CD4-positive, alpha-beta T cell treated with Interleukin-4 for 4 hours (primary cell): ENCODE results near the gene ZNF383.
A peak's percentile ranks its signal among the peaks of the same experiment; 100 is the strongest.
"Not testable (repeated sequence)": the region's sequence is repeated elsewhere in the genome, so short reads cannot be mapped to it uniquely, and the experiment has no call there.

Experiments used
- DNase-seq: peaks from one replicate; pipeline ENCODE4 v3.0.0-alpha.2; 2020

The ZNF383 gene

DNA sequence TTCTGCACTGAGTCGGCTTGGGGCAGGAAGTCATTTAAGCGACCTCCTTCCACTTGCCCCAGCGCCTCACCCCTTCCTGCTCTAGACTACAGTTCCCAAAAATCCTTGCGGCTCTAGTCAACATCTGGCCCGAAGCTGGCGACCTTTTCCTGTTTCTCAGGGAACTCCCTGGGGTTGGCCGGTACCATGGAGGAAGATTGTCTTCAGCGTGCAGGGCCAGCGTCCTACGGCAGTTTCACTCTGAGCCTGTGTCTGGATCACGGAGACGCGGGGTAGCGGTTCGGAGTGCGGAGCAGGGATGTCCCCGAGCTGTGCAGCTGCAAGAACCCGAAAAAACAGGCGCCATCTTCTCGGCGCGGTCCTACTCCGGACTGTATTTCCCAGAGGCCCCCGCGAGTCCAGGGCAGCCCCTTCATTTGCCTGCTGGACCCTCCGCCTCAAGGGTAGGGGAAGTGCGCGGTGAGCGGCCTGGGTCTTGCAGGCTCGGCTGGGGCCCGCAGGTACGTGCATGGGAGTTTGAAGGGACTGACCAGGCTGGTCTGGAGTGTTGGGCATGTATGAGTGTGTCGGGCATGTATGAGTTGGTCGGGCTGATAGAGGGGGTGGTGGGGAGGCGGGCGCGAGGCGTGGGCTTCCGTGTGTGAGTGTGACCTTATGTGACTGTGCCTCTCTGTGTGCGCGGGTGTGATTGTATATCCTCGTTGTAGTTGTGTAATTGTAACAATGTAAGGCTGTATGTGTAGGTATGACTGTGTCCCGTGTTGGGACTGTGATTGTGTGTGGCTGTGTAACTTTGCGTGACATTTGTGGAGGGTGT lies at the start of gene ZNF383:
TSS of gene ZNF383 (plus strand) at position 440 of the 817 bp plus-strand sequence. CDS start 12,240 bp downstream, outside the sequence.
- peak; percentile 88 for DNase-seq

DNA sequence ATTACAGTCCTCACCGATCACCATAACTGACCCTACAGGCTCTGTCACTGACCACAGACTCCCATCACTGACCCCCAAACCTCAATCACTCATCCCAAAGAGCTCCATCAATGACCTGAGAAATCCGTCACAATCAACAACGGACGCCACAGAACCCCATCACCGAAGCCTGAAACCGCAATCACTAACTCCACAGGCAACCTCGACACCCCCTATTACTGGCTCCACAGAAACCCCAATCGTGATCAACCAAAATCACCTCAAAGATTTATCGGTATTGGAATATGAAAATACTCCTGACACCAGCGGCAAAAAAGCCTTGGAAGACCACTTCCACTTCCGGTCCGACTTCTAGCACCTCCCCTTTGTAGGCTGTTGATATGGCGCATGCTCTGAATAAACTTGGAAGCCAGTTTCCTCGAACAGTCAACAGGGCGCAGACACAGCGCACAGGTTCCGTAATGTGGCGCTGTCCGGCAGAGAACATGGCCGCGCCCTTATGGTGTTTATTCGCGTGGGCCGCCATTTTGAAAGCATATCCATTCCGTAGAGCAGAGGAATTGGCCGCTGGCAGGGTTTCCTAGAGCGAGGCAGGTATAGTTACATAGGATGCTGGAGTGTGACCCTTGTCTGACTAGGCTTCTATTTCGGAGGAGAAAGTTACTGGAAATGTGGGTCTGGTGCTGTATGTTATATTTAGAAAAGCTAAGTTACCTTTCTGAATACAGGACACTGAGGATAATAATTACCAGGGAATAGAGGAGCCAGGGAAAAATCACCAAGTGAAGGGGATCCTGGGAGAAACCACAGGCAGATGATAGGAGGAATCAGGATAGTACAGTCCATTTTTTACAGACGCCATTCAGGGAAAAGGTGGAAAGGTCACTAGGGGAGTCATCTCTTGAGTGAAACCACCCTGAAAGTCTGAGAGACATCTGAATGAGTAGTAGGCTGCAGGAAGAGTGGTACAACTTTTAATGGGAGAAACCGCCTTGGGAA lies 45.3 kb upstream of the ZNF383 start, which contains the start of gene ZNF585A:
TSS of gene ZNF585A (minus strand) at position 328 of the 999 bp plus-strand sequence. CDS start 2,785 bp downstream, outside the sequence.
- peak; percentile 96 for DNase-seq

DNA sequence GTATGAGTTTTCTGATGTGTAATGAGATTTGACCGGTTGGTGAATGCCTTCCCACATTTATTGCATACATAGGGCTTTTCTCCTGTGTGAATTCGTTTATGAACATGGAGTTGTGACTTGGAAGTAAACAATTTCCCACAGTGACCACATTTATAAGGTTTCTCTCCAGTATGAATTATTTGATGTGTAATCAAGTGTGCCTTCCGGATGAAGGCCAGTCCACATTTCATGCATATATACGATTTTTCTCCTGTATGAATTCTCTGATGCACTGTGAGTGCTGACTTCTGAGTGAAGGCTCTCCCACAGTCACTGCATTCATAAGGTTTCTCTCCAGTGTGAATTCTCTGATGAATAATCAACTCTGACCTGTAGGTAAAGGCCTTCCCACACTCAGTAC lies 31.9 kb upstream of the ZNF383 start:
- DNase-seq, result not testable (repeated sequence)

DNA sequence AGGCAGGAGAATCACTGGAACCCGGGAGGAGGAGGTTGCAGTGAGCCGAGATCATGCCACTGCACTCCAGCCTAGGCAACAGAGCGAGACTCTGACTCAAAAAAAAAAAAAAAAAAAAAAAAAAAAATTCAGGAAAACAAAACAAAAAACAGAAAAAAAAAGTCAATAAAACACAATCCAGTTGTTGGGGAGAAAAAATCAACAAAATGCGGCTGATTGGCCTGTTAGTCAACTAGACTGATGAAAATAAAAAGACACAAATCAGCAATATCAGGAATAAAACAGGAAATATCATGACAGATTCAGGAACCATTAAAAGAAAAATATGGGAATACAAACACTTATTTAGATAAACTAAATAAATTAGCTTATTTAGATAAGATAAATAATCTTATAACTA lies 22.8 kb upstream of the ZNF383 start:
- DNase-seq, result not testable (repeated sequence)

DNA sequence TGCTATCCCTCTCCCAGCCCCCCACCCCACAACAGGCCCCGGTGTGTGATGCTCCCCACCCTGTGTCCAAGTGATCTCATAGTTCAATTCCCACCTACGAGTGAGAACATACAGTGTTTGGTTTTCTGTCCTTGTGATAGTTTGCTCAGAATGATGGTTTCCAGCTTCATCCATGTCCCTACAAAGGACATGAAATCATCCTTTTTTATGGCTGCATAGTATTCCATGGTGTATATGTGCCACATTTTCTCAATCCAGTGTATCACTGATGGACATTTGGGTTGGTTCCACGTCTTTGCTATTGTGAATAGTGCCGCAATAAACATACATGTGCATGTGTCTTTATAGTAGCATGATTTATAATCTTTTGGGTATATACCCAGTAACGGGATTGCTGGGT lies 20.9 kb upstream of the ZNF383 start:
- not testable (repeated sequence) for DNase-seq

DNA sequence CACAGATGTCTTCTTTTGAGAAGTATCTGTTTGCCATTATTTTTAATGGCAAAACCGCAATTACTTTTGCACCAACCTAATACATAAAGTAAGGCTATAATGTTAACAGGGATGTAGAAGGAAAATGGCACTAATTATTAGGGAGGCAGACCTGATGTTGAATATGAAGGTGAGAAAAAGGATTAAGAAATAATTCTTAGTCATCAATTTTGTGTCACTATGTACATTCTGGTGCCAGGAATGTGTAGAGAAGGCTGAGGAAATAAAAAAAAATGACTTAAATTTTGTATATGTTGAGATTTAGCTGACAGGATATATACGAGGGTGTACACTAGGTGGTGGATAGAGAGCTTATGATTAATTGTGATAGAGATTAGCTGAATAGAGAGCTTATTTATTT lies 20.2 kb upstream of the ZNF383 start:
- no peak for DNase-seq

DNA sequence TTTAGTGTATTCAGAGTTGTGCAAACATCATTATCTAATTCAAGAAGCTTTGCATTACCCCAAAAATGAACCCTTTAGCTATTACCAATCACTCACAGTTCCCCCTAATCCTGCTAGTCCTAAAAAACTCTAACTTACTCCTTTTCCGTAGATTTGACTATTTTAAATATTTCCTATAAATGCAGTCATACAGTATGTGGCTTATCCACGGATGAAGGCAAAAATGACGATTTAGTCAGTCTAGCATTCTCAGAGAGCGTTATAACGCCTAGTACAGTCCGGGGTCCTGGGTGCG lies 587 bp upstream of the ZNF383 start:
- DNase-seq, result no peak

DNA sequence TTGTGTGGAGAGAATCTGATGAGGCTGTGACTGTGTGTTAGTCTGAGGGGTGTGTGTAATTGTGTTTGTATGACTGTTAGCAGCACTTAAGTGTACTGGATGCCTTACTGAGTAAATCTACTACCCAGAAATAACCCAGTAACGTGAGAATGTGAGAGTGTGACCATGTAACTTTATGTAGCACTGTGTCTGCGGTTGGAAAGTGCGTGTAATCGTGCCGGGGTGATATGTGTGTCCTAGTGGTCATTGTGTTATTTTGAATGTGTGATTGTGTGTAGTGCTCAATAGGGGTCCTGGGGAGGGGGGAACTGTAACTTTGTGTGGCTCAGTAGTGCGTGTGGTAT lies 550 bp downstream of the ZNF383 start:
- no peak for DNase-seq

DNA sequence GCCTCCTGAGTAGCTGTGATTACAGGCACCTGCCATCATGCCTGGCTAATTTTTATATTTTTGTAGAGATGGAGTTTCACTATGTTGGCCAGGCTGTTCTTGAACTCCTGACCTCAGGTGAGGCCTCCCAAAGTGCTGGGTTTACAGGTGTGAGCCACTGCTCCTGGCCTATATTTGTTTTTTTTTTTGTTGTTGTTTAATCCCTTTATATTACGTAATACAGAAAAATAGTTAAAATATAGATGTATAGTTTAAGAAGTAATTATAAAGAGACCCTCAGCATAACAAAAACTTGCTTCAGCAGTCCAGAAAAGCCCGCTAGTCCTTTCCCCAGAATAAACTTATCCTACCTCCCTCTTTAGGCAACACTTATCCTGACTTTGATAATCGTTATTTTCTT lies 2.4 kb downstream of the ZNF383 start:
- DNase-seq, result no peak

DNA sequence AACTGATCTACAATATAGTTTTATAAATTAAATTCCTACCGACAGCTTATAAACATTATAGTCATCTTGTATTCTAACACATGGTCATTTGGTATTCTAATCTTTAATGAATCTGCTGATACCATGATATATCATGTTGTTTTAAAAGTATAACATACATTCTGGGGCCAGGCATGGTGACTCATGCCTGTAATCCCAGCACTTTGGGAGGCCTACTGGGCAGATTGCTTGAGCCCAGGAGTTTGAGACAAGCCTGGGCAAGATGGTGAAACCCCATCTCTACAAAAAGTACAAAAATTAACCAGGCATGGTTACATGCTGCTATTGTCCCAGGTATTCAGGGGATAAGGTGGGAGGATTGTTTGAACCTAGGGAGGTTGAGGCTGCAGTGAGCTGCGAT lies 3.1 kb downstream of the ZNF383 start:
- no peak for DNase-seq

DNA sequence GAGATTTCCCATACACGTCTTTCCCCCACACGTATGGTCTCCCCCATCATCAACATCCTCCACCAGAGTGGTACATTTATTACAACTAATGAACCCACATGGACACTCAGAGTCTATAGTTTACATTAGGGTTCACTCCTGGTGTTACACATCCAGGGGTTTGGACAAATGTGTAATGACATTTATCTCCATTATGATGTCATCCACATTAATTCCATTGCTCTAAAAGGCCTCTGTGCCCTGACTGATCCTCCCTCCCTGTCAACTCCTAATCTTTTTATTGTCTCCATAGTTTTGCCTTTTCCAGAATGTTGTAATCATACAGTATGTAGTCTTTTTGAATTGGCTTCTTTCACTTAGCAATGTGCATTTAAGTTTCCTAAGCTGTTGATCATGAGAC lies 8.2 kb downstream of the ZNF383 start:
- DNase-seq, result no peak

DNA sequence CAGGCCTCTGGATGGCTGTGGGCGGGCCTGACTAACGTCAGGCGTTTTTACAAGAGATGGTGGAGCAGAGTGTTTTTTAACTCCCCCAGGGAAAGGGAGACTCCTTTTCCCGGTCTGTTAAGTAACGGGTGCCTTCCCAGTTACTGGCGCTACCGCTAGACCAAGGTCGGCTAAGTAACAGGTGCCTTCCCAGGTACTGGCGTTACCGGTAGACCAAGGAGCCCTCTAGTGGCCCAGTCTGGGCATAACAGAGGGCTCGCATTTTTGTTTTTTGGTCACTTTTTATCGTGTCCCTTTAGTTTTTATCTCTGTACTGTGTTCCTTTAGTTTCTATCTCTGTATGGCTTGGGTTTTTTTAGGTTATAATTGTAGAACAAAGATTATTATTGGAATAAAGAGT lies 10.0 kb downstream of the ZNF383 start:
- peak; percentile 29 for DNase-seq

DNA sequence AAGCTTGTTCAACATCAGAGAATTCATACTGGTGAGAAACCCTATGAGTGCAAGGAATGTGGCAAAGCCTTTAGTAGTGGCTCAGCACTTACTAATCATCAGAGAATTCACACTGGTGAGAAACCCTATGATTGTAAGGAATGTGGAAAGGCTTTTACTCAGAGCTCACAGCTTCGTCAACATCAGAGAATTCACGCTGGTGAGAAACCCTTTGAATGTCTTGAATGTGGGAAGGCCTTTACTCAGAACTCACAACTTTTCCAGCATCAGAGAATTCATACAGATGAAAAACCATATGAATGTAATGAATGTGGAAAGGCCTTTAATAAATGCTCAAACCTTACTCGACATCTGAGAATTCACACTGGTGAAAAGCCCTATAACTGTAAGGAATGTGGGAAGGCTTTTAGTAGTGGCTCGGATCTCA lies 25.2 kb downstream of the ZNF383 start:
- no peak for DNase-seq

DNA sequence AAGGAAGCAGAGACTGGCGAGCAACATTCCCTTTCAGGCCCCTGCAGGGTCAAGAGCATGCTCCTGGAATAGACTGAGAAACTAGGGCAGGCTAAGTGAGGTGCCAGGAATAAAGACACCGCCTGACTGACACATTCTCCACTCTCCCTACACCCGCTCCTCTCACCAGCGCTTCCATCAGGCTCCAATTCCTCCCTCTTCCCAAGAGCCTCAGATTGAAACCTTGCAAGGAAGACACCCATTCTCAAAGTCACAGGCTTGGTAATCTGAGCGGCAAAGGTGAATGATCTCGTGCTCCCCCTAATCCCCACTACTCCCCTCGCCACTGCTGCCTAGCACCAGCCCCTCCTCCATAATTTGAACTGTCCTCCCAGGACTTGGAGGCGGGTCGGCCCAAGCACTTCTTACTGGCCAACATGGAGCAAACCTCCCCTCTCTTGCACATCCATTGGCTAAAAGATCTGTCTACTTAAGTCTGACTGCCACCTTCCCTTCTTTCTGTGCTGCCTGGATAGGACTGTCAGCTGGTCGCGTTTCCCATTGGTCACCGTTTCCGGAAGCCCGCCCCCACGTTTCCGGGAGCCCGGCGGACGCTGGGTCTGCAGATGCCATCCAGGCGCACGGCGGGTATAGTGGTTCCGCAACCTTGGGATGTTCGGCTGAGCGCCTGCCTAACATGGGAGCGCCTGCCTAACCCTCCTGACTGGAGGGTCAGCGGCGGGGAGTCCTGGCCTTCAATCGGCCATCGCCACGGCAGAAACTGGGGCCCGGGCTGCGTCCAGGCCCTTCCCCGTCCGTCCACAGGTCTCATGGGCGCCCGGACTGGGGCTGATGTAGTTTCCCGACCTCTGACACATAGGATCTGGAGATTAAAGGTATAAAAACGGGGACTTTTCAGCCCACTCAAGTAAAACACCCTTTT lies 33.6 kb downstream of the ZNF383 start:
- DNase-seq, result peak; percentile 43

DNA sequence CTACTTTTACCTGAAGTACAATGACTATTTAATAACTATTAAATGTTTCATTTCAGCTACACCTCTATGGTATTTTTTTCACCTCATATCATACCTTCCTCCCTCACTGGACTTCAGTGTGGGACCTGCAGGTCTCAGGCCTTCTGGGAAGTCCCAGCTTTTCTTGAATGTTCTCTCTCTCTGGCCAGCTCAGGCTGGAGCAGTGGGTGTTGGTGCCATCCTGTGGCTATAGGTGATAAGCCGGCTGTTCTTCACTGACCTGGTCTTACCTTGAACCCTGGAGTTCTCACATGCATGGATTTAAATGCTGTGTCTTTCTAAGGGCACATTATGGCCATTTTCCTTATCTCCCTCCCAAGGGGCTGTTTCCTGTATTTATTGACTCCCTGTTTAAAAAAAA lies 45.0 kb downstream of the ZNF383 start:
- DNase-seq, result not testable (repeated sequence)

DNA sequence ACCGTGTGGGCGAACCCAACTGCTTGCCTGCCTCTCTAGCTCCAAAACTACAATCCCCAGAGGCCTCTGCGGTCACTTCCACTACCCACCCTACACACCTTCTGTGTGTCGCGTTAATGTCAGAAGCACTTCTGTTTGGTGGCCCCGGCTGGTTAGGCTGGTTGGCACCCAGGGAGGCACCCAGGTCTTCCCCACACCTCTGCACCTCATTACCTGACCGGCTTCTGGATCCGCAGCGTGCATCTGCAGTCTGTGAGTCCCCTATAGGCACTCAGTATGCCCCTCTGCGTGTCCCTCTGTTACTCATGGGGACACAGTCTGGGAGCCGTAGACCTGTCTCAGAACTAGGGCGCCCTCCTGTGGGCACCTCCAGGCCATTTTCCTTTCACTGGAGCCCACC lies 49.0 kb downstream of the ZNF383 start:
- DNase-seq, result not testable (repeated sequence)

DNA sequence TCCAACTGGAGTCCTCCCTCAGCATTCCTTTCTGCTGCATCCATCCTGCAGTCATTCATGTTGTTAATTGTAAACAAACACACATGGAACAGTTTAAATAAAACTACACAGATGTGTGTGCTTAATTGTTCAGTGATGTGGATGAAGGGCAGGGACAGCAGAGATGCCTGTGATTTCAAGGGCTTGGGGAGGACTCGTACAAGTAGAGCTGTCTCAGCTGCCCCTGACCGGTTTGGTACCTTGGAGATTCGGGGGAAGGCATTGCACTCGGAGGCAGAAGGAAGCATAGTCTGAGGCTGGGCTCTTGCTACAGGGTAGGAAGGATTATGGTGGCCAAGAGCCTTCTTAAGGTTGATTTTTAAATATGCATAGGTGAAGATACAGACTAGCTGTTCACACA lies 49.7 kb downstream of the ZNF383 start:
- DNase-seq, result not testable (repeated sequence)

DNA sequence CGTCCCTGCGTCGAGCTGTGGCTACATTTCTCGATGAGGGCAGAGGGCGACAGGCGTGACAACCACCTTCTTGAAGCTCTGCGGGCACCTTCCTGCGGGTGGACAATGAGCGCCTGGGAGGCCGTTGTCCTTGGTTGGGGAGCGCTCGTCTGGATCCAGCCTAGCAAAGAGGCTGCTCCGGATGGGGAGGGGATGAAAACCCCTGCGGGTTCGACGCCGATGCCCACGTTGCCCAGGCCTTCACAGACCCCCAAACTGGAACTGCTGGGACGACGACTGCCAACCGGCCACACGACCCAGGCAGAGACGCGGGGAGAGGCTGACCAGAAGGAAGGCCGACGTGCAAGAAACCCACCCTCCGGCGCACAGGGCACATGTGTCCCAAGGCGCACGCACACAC lies 62.6 kb downstream of the ZNF383 start:
- not testable (repeated sequence) for DNase-seq

DNA sequence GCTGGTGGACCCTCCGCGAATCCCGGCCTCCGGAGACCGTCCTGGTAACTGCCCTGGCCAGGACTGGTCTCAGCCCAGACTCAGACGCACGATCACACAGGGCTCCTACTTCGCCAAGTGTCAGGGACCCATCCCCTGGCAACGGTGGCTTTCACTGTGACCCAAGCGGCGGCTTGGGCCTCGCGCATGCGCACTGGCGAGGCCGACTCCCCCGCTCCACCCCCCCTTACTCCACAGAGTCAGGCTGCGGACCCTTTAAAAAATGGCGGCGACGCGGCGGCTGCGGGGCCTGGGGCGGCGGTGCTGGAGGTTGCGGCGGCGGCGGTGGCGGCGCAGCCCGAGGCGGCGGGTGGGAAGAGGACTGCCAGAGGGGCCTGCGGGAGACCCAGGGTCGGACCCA lies 66.0 kb downstream of the ZNF383 start:
- DNase-seq, result not testable (repeated sequence)

DNA sequence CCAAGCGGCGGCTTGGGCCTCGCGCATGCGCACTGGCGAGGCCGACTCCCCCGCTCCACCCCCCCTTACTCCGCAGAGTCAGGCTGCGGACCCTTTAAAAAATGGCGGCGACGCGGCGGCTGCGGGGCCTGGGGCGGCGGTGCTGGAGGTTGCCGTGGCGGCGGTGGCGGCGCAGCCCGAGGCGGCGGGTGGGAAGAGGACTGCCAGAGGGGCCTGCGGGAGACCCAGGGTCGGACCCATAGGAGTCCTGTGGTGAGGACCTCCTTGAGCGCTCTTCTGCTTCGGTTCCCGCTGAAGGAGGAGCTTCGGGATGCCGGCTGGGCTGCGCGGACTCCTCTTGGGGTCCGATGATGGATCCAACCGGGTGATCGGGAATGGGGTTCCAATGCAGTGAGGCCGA lies 71.2 kb downstream of the ZNF383 start:
- DNase-seq, result not testable (repeated sequence)

DNA sequence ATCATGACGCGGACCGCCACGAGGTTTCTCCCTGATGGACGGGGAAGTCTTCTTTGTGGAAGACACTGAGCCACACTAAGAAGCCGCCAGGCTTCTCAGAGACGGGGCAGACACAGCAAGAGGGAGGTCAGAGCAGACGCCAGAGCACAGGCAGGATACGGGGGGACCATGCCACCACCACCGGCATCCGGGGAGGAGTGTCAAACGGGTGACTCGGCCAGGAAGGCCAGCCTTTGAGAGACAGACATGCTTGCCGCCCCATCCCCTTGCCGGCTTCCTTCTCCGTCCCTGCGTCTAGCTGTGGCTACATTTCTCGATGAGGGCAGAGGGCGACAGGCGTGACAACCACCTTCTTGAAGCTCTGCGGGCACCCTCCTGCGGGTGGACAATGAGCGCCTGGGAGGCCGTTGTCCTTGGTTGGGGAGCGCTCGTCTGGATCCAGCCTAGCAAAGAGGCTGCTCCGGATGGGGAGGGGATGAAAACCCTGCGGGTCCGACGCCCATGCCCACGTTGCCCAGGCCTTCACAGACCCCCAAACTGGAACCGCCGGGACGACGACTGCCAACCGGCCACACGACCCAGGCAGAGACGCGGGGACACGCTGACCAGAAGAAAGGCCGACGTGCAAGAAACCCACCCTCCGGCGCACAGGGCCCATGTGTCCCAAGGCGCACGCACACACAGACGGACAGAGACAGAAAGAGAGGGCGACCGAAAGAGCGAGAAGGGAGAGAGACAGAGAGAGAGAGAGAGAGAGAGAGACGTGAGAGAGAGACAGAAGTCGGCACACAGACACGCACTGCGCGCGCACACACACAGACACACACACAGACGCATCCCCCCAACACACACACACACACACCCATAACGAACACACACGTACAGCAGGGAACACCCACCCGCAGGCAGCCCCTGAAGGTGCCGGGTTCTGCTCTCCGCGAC lies 75.3 kb downstream of the ZNF383 start:
- not testable (repeated sequence) for DNase-seq
